Trophoblast cell (in vitro differentiated cells and primary cell): ENCODE data around the gene PTPRE.

Source experiments
- DNase-seq, 2 donors: peaks; one replicate each; pipeline ENCODE4 v3.0.0-alpha.2; 2016
- H2AFZ ChIP-seq: 2 replicates; pipeline ENCODE4 v1.6.1; 2013; ENCODE audit warnings: low read length, moderate library complexity, mild to moderate bottlenecking; ENCODE audit not compliant: insufficient read depth, poor library complexity
- H2AK5ac ChIP-seq: 2 replicates; pipeline ENCODE4 v1.6.1; 2013; ENCODE audit warnings: mild to moderate bottlenecking, low read length
- H2BK120ac ChIP-seq: 2 replicates; pipeline ENCODE4 v1.6.1; 2013; ENCODE audit warnings: low read length, mild to moderate bottlenecking, moderate library complexity; ENCODE audit not compliant: insufficient read depth, poor library complexity
- H2BK12ac ChIP-seq: 2 replicates; pipeline ENCODE4 v1.6.1; 2013; ENCODE audit warnings: mild to moderate bottlenecking, low read length, moderate library complexity
- H2BK5ac ChIP-seq: 2 replicates; pipeline ENCODE4 v1.6.1; 2013; ENCODE audit warnings: low read length, low read depth, moderate library complexity, mild to moderate bottlenecking; ENCODE audit not compliant: poor library complexity
- H3K14ac ChIP-seq: 2 replicates; pipeline ENCODE4 v1.6.1; 2013; ENCODE audit warnings: mild to moderate bottlenecking, low read length
- H3K18ac ChIP-seq: 2 replicates; pipeline ENCODE4 v1.6.1; 2013; ENCODE audit warnings: mild to moderate bottlenecking, low read length
- H3K23ac ChIP-seq: 2 replicates; pipeline ENCODE4 v1.6.1; 2013; ENCODE audit warnings: low read length
- H3K27ac ChIP-seq: 2 replicates; pipeline ENCODE4 v1.5.1; 2013; ENCODE audit warnings: low read depth, mild to moderate bottlenecking, inconsistent platforms, low read length, moderate library complexity
- H3K27me3 ChIP-seq: 2 replicates; pipeline ENCODE4 v1.6.1; 2013; ENCODE audit warnings: inconsistent platforms, mild to moderate bottlenecking, low read length, moderate library complexity; ENCODE audit not compliant: insufficient read depth
- H3K36me3 ChIP-seq, 2 experiments: 1 replicate in 1 of 2; 2 replicates in 1 of 2; pipeline ENCODE4 v1.6.1; 2013; ENCODE audit warnings: low read length in 2 of 2, mild to moderate bottlenecking in 2 of 2, moderate library complexity in 1 of 2; ENCODE audit not compliant: insufficient read depth in 2 of 2, control insufficient read depth in 1 of 2
- H3K4ac ChIP-seq: 2 replicates; pipeline ENCODE4 v1.6.1; 2013; ENCODE audit warnings: low read depth, mild to moderate bottlenecking, low read length, moderate library complexity
- H3K4me1 ChIP-seq, 2 experiments: 1 replicate in 1 of 2; 2 replicates in 1 of 2; pipeline ENCODE4 v1.6.1; 2013; ENCODE audit warnings: low read length in 2 of 2, mild to moderate bottlenecking in 2 of 2, moderate library complexity in 1 of 2; ENCODE audit not compliant: insufficient read depth in 2 of 2, control insufficient read depth in 1 of 2
- H3K4me2 ChIP-seq: 2 replicates; pipeline ENCODE4 v1.6.1; 2013; ENCODE audit warnings: inconsistent platforms, mild to moderate bottlenecking, low read length, moderate library complexity
- H3K4me3 ChIP-seq: 2 replicates; pipeline ENCODE4 v1.5.1; 2013; ENCODE audit warnings: mild to moderate bottlenecking, low read depth, low read length, inconsistent platforms
- H3K79me1 ChIP-seq: one replicate; pipeline ENCODE4 v1.6.1; 2013; ENCODE audit warnings: low read length
- H3K79me2 ChIP-seq: 2 replicates; pipeline ENCODE4 v1.6.1; 2013; ENCODE audit warnings: low read length, mild to moderate bottlenecking; ENCODE audit not compliant: control insufficient read depth, insufficient read depth, poor library complexity
- H3K9ac ChIP-seq: 2 replicates; pipeline ENCODE4 v1.6.1; 2013; ENCODE audit warnings: mild to moderate bottlenecking, low read length
- H3K9me3 ChIP-seq: 2 replicates; pipeline ENCODE4 v1.6.1; 2013; ENCODE audit warnings: low read depth, mild to moderate bottlenecking, control low read depth, inconsistent platforms, low read length; ENCODE audit not compliant: insufficient read depth
- H4K12ac ChIP-seq: 2 replicates; pipeline ENCODE4 v1.6.1; 2013; ENCODE audit warnings: low read depth, mild to moderate bottlenecking, low read length, moderate library complexity
- H4K8ac ChIP-seq: 2 replicates; pipeline ENCODE4 v1.6.1; 2013; ENCODE audit warnings: low read depth, mild to moderate bottlenecking, low read length, moderate library complexity
- H4K91ac ChIP-seq: one replicate; pipeline ENCODE4 v1.6.1; 2013; ENCODE audit warnings: low read depth, mild to moderate bottlenecking, low read length, moderate library complexity
- WGBS: extraction: QIAGEN DNeasy Blood & Tissue Kit; methylation state at CpG from one replicate; pipeline ENCODE4 v1.1.7; 2013; ENCODE audit warnings: missing lambda C conversion rate; ENCODE audit not compliant: insufficient read length, insufficient coverage; ENCODE audit errors: extremely low coverage; 5-methylcytosine and 5-hydroxymethylcytosine counted together

PTPRE gene

DNA sequence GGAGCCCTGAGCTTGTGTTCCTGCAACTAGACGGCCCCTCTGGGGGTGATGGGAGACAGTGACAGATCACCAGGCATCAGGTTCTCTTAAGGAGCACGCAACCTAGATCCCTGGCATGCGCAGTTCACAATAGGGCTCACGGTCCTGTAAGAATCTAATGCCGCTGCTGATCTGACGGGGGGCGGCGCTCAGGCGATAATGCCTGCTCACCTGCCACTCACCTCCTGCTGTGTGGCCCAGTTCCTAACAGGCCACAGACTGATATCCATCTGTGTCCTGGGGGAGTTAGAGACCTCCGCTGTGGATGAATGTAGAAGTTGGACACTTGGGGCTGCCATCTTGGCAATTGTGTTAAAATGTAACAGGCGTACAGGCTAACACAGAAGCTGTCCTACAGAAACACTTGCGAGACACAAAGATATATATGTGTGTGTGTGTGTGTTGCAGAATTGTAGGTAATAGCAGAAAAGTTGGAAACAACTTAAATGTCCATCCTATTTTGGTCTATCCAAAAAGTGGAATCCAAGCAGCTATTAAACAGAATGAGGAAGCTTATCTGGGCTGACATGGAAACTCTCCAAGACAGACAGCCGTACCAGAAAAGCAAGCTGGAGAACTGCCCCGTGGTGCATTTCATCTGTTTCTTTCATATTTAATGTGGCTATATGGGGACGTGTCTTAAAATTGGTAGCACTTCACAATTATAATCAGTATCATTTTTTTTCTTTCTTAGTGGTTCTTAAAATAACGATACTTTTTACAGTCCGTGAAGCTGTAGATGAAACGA is 136.5 kb downstream of the PTPRE start:
- Histone ChIP-seq H2BK5ac (no peak overlapping the region), H3K14ac (no peak overlapping the region), H3K27me3 (no peaks in the 10 kb centered on the region), H3K4me2 (no peak overlapping the region), H2BK12ac (no peak overlapping the region), H2AFZ (no peak overlapping the region), H4K12ac (no peak overlapping the region), H3K36me3 (no peaks in the 10 kb centered on the region), H3K18ac (no peak overlapping the region), H3K4me3 (no peak overlapping the region), H3K79me2 (peaks cover 2% of the 10 kb centered on the region), H3K23ac (no peak overlapping the region), H3K79me1 (no peaks in the 10 kb centered on the region), H3K4me1 (peaks cover 0 to 9% of the 10 kb centered on the region in 2 experiments), H3K27ac (no peak overlapping the region), H2BK120ac (no peak overlapping the region), H3K4ac (no peak overlapping the region), H3K9me3 (peaks cover 3% of the 10 kb centered on the region), H3K9ac (no peak overlapping the region), H2AK5ac (no peak overlapping the region), H4K91ac (no peak overlapping the region), H4K8ac (no peak overlapping the region)
- no CpG with 5 or more reads among the region's 18 CpGs for WGBS
- no peak for DNase-seq

DNA sequence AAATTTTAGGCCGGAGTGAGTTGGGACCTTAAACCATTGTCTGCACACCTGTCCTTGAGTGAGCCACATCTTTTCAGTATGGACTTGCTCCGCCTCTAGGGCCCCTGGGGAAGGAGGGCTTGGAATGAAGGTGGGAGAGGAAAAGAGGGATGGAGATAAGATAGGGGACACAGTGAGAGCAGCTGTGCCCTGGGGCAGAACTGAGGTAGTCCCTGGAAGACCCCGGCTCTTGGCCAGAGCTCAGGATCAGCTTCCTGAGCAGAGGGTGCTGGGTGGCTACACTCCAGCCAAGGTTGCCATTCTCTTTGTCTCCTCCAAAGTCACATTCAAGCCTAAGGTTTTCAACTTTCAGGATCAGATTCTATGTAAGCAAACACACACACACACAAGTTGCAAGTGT is 137.3 kb downstream of the PTPRE start:
- Histone ChIP-seq H3K14ac (no peak overlapping the region), H3K4ac (no peak overlapping the region), H3K79me1 (no peaks in the 10 kb centered on the region), H3K36me3 (no peaks in the 10 kb centered on the region), H3K9ac (no peak overlapping the region), H2AFZ (no peak overlapping the region), H3K4me3 (no peak overlapping the region), H2BK120ac (no peak overlapping the region), H3K27me3 (no peaks in the 10 kb centered on the region), H3K9me3 (peaks cover 3% of the 10 kb centered on the region), H3K4me1 (peaks cover 0 to 15% of the 10 kb centered on the region in 2 experiments), H3K4me2 (no peak overlapping the region), H2BK12ac (no peak overlapping the region), H4K8ac (no peak overlapping the region), H3K27ac (no peak overlapping the region), H2BK5ac (no peak overlapping the region), H3K18ac (no peak overlapping the region), H2AK5ac (no peak overlapping the region), H3K23ac (no peak overlapping the region), H4K12ac (no peak overlapping the region), H3K79me2 (peaks cover 2% of the 10 kb centered on the region), H4K91ac (no peak overlapping the region)
- no CpG with 5 or more reads among the region's 3 CpGs for WGBS
- no peak for DNase-seq

DNA sequence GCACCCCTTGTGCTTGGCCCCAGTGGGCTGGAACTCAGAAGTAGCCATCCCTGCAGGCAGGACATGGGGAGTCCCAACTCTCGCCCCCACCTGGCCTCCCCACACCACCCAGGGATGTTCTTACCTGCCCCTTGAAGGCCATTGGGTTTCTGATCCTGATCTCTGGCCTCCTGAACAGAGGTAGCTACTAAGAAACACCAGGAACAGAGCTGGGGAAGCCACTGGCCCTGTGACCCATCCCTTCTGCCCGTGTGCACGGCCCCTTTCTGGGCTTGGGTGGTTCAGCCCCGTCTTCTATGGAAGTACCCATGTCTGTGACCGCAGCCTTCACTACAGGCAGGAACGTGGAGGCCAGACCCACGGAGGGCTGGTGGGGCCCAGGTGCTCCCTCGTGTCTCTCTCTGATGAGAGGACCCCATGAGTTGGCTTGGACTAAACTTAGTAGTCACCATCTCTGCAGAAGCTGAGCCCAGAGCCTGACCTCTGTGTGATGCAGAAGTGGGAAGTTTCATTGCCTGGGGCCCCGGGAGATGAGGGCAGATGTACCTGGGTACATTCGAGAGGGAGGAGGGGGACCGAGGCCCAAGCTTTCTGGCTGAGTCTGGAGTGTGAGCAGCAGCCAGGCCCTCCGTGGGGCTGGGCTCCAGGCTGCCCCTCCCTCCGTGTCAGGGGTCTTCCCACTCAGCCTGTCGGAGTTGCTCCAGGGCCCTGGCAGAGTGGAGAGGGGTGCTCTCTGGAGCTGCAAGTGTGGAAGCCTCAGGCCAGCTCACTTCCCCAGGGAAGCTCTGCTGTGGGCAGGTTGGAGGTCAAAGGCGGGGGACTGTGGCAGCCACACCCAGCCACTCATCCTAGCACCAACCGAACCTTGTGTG is 138.3 kb downstream of the PTPRE start:
- Histone ChIP-seq H3K79me2 (peaks cover 2% of the 10 kb centered on the region), H3K4me3 (no peak overlapping the region), H3K4me1 (peaks cover 3 to 21% of the 10 kb centered on the region in 2 experiments), H3K27ac (no peak overlapping the region), H2AK5ac (no peak overlapping the region), H2BK120ac (no peak overlapping the region), H4K91ac (no peak overlapping the region), H3K9ac (no peak overlapping the region), H3K23ac (no peak overlapping the region), H4K12ac (no peak overlapping the region), H3K18ac (no peak overlapping the region), H3K4ac (no peak overlapping the region), H2BK12ac (no peak overlapping the region), H2AFZ (no peak overlapping the region), H3K9me3 (peaks cover 3% of the 10 kb centered on the region), H3K4me2 (no peak overlapping the region), H3K27me3 (no peaks in the 10 kb centered on the region), H4K8ac (no peak overlapping the region), H3K36me3 (no peaks in the 10 kb centered on the region), H3K14ac (no peak overlapping the region), H3K79me1 (no peaks in the 10 kb centered on the region), H2BK5ac (no peak overlapping the region)
- DNase-seq, result no peak
- WGBS, result no CpG with 5 or more reads among the region's 16 CpGs

DNA sequence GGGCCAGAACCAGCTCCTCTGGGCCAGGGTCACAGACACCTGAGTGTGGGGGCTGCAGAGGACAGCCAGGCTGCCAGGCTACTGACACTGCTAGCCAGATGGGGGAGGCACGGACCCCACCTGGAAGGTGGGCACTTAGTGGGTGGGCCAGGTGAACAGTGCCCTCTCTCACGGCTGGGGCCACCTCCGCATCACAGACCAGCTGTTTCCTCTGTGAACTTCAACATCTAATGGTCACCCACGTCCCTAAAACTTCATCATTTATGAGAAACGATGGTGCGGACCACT is 138.9 kb downstream of the PTPRE start:
- no CpG with 5 or more reads among the region's 6 CpGs for WGBS
- Histone ChIP-seq H3K4me3 (no peak overlapping the region), H2AK5ac (no peak overlapping the region), H2BK5ac (no peak overlapping the region), H2BK120ac (no peak overlapping the region), H3K9me3 (peaks cover 3% of the 10 kb centered on the region), H3K23ac (no peak overlapping the region), H2BK12ac (no peak overlapping the region), H3K27ac (no peak overlapping the region), H4K8ac (no peak overlapping the region), H3K4me1 (peaks cover 3 to 21% of the 10 kb centered on the region in 2 experiments), H3K36me3 (no peaks in the 10 kb centered on the region), H3K27me3 (no peaks in the 10 kb centered on the region), H3K4ac (no peak overlapping the region), H3K9ac (no peak overlapping the region), H3K79me1 (no peaks in the 10 kb centered on the region), H4K91ac (no peak overlapping the region), H4K12ac (no peak overlapping the region), H3K79me2 (peaks cover 2% of the 10 kb centered on the region), H2AFZ (no peak overlapping the region), H3K4me2 (no peak overlapping the region), H3K18ac (no peak overlapping the region), H3K14ac (no peak overlapping the region)
- no peak for DNase-seq
